ENCODE data around the gene PSMB2.
A peak's percentile ranks its signal among the peaks of the same experiment; 100 is the strongest.
"Not testable (repeated sequence)": the region's sequence is repeated elsewhere in the genome, so short reads cannot be mapped to it uniquely, and the experiment has no call there.

The PSMB2 gene

DNA sequence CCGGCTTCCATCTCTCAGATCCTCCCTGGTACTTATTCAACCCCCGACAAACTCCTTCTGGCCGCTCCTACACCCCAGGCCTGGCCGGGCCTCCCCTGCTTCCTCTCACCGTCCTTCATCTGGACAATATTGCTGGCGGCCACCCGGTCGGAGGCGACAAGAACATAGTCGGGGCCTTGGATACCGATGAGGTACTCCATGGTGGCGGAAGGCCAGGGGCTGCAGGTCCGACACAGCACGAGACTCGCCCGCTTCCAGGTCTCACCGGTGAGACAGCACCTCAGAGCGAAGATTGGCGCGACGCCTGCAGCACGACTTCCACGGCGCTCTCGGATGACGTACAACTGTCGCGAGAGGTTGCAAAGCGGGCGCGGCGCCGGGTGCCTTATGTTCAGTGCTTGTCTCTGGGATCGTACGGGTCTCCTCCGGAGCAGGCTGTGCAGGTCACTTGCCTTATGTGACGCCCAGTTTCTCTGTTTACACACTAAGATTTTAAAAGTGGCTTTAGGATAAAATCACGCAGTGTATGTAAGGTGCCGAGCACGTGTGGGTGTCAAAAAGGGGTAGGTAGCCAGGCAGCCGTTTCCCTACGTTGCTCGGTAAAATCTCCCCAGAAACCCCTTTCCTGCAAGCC is at the start of gene PSMB2:
Gene PSMB2 (minus strand): TSS at position 294 of the 634 bp plus-strand sequence. CDS start 94 bp downstream, at position 200.
- Histone ChIP-seq H3K79me2 (ENCODE audit: insufficient read depth, low read length) (peaks cover 52% of the 10 kb centered on the region), H2AFZ (ENCODE audit: low read depth, low read length) (peak within 1 kb of the TSS; percentile 90), H3K9ac (ENCODE audit: low read depth, low read length) (peak within 1 kb of the TSS; percentile 68), H3K4me3 (ENCODE audit: low read depth in 1 of 2, low read length in 2 of 2) (peak within 1 kb of the TSS; percentile 71 to 92), H3K27me3 (ENCODE audit: insufficient read depth, low read length, poor library complexity) (peaks cover 14% of the 10 kb centered on the region), H3K36me3 (ENCODE audit: insufficient read depth, low read length) (peaks cover 13% of the 10 kb centered on the region; the same call in 1 of the 2 replicates), H3K27ac (ENCODE audit: low read length) (peak within 1 kb of the TSS; percentile 83), H3K9me3 (ENCODE audit: insufficient read depth, low read length, severe bottlenecking) (no peaks in the 10 kb centered on the region), H3K4me1 (ENCODE audit: insufficient read depth, low read length) (peaks cover 48% of the 10 kb centered on the region), H4K20me1 (ENCODE audit: insufficient read depth, low read length) (peaks cover 15% of the 10 kb centered on the region; the same call in 1 of the 2 replicates), H3K4me2 (ENCODE audit: insufficient read depth, low read length) (peak within 1 kb of the TSS; percentile 93)
- TF ChIP-seq, protein P1, sequence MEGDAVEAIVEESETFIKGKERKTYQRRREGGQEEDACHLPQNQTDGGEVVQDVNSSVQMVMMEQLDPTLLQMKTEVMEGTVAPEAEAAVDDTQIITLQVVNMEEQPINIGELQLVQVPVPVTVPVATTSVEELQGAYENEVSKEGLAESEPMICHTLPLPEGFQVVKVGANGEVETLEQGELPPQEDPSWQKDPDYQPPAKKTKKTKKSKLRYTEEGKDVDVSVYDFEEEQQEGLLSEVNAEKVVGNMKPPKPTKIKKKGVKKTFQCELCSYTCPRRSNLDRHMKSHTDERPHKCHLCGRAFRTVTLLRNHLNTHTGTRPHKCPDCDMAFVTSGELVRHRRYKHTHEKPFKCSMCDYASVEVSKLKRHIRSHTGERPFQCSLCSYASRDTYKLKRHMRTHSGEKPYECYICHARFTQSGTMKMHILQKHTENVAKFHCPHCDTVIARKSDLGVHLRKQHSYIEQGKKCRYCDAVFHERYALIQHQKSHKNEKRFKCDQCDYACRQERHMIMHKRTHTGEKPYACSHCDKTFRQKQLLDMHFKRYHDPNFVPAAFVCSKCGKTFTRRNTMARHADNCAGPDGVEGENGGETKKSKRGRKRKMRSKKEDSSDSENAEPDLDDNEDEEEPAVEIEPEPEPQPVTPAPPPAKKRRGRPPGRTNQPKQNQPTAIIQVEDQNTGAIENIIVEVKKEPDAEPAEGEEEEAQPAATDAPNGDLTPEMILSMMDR (IDR thresholded peaks at IDR 0.05; ENCODE audit: borderline replicate concordance, extremely low read depth, low read length, poor library complexity, severe bottlenecking) = peak; percentile 2
- TF ChIP-seq EZH2 (IDR thresholded peaks at IDR 0.05; ENCODE audit: borderline replicate concordance, low read depth, low read length, severe bottlenecking) = no peak
- DNase-seq (peak; percentile 96), ATAC-seq (ENCODE audit: insufficient read depth, low read depth) (peak; percentile 85)

DNA sequence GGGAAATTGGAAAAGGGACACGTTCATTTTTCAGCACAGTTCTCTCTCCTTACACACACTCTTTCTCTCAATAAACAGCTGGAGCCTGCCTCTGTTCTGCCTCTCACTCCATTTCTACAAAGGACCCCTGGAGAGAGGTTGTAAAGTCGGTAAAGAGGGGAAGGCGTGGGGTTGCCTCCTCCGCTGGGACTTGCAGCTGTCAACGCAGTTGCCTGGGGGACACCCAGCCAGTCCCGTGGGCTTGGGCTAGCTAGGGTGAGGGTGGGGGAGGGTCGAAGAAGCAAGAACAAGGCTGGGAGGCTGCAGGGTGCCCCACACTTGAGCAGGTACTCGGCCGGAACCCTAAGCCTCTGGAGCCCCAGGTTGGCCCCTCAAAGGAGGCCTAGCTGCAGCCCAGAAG is 49.8 kb upstream of the PSMB2 start:
- no peak for ATAC-seq (ENCODE audit: insufficient read depth, low read depth)

DNA sequence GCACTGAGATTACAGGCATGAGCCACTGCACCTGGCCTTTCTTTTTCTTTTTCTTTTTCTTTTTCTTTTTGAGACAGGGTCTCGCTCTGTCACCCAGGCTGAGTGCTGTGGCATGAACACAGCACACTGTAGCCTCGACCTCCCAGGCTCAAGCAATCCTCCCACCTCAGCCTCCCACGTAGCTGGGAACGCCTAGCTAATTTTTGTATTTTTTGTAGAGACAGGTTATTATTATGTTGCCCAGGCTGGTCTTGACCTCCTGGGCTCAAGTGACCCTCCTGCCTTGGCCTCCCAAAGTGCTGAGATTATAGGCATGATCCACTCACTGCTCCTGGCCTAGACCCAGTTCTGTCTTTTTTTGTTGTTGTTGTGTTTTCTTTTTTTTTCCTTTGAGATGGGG is 48.8 kb upstream of the PSMB2 start:
- not testable (repeated sequence) for H3K4me3 ChIP-seq (ENCODE audit: low read depth in 1 of 2, low read length in 2 of 2); ATAC-seq (ENCODE audit: insufficient read depth, low read depth); H3K79me2 ChIP-seq (ENCODE audit: insufficient read depth, low read length); H4K20me1 ChIP-seq (ENCODE audit: insufficient read depth, low read length); H3K4me1 ChIP-seq (ENCODE audit: insufficient read depth, low read length); H3K4me2 ChIP-seq (ENCODE audit: insufficient read depth, low read length); DNase-seq; H2AFZ ChIP-seq (ENCODE audit: low read depth, low read length); H3K9ac ChIP-seq (ENCODE audit: low read depth, low read length); H3K9me3 ChIP-seq (ENCODE audit: insufficient read depth, low read length, severe bottlenecking); H3K27ac ChIP-seq (ENCODE audit: low read length); H3K27me3 ChIP-seq (ENCODE audit: insufficient read depth, low read length, poor library complexity); H3K36me3 ChIP-seq (ENCODE audit: insufficient read depth, low read length)

More for the DNA sequence above, 49.8 kb upstream of the PSMB2 start:
- Histone ChIP-seq H3K4me3 (ENCODE audit: low read depth in 1 of 2, low read length in 2 of 2) (no peak overlapping the region), H3K27me3 (ENCODE audit: insufficient read depth, low read length, poor library complexity) (peaks cover 5% of the 10 kb centered on the region), H4K20me1 (ENCODE audit: insufficient read depth, low read length) (no peaks in the 10 kb centered on the region), H3K79me2 (ENCODE audit: insufficient read depth, low read length) (no peaks in the 10 kb centered on the region), H3K4me2 (ENCODE audit: insufficient read depth, low read length) (no peak overlapping the region), H2AFZ (ENCODE audit: low read depth, low read length) (no peak overlapping the region), H3K9me3 (ENCODE audit: insufficient read depth, low read length, severe bottlenecking) (no peaks in the 10 kb centered on the region), H3K36me3 (ENCODE audit: insufficient read depth, low read length) (no peaks in the 10 kb centered on the region), H3K9ac (ENCODE audit: low read depth, low read length) (no peak overlapping the region), H3K27ac (ENCODE audit: low read length) (no peak overlapping the region), H3K4me1 (ENCODE audit: insufficient read depth, low read length) (no peaks in the 10 kb centered on the region)
- TF ChIP-seq, protein P1 (IDR thresholded peaks at IDR 0.05; ENCODE audit: borderline replicate concordance, extremely low read depth, low read length, poor library complexity, severe bottlenecking) = no peak
- TF ChIP-seq EZH2 (IDR thresholded peaks at IDR 0.05; ENCODE audit: borderline replicate concordance, low read depth, low read length, severe bottlenecking) = no peak
- DNase-seq = no peak

DNA sequence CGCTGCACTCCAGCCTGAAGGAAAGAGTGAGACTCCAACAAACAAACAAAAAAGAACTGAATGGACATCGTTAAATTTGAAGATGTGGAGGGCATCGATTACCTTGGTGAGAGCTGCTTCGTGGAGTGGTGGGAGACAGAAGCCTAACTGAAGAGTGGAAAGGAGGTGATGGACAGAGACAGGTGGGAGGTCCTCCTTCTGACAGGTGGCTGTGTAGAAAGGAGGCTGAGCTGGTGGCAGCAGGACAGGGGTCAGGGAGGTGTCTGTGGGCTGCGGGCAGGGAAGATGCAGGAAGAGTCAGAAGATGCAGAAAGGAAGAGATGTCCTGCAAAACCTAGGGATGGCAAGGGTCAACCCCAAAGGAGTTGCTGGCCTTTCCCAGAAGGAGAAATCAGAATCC is 46.8 kb upstream of the PSMB2 start:
- Histone ChIP-seq H3K27ac (ENCODE audit: low read length) (no peak overlapping the region), H3K4me1 (ENCODE audit: insufficient read depth, low read length) (no peaks in the 10 kb centered on the region), H3K4me2 (ENCODE audit: insufficient read depth, low read length) (no peak overlapping the region), H3K9ac (ENCODE audit: low read depth, low read length) (no peak overlapping the region), H3K4me3 (ENCODE audit: low read depth in 1 of 2, low read length in 2 of 2) (no peak overlapping the region), H3K27me3 (ENCODE audit: insufficient read depth, low read length, poor library complexity) (peaks cover 23% of the 10 kb centered on the region), H4K20me1 (ENCODE audit: insufficient read depth, low read length) (no peaks in the 10 kb centered on the region), H3K9me3 (ENCODE audit: insufficient read depth, low read length, severe bottlenecking) (no peaks in the 10 kb centered on the region), H2AFZ (ENCODE audit: low read depth, low read length) (no peak overlapping the region), H3K36me3 (ENCODE audit: insufficient read depth, low read length) (no peaks in the 10 kb centered on the region), H3K79me2 (ENCODE audit: insufficient read depth, low read length) (no peaks in the 10 kb centered on the region)
- DNase-seq (no peak), ATAC-seq (ENCODE audit: insufficient read depth, low read depth) (no peak)
- TF ChIP-seq, protein P1 (IDR thresholded peaks at IDR 0.05; ENCODE audit: borderline replicate concordance, extremely low read depth, low read length, poor library complexity, severe bottlenecking) = no peak
- no peak for TF ChIP-seq EZH2 (IDR thresholded peaks at IDR 0.05; ENCODE audit: borderline replicate concordance, low read depth, low read length, severe bottlenecking)
